Mesenchymal stem cell (in vitro differentiated cells and primary cell): ENCODE measurements around the gene NUMB.
A peak's percentile ranks its signal among the peaks of the same experiment; 100 is the strongest.

ENCODE experiments used
- DNase-seq: peaks from one replicate; pipeline ENCODE4 v3.0.0-alpha.2; 2013
- H2AFZ ChIP-seq: one replicate; pipeline ENCODE4 v1.6.1; 2013; ENCODE audit warnings: low read depth, mild to moderate bottlenecking, control low read depth, inconsistent platforms, low read length, moderate library complexity
- H2AK5ac ChIP-seq: 2 replicates; pipeline ENCODE4 v1.6.1; 2013; ENCODE audit warnings: low read length, moderate library complexity, mild to moderate bottlenecking, inconsistent platforms; ENCODE audit not compliant: severe bottlenecking
- H2BK120ac ChIP-seq: one replicate; pipeline ENCODE4 v1.6.1; 2013; ENCODE audit warnings: low read depth, mild to moderate bottlenecking, inconsistent platforms, low read length, moderate library complexity
- H2BK12ac ChIP-seq, 2 experiments: one replicate each; pipeline ENCODE4 v1.6.1; 2013; ENCODE audit warnings: inconsistent platforms in 2 of 2, low read length in 2 of 2, mild to moderate bottlenecking in 2 of 2, moderate library complexity in 2 of 2, control low read depth in 1 of 2
- H2BK15ac ChIP-seq: one replicate; pipeline ENCODE4 v1.6.1; 2013; ENCODE audit warnings: mild to moderate bottlenecking, low read depth, inconsistent platforms; ENCODE audit not compliant: poor library complexity, severe bottlenecking
- H2BK5ac ChIP-seq: 2 replicates; pipeline ENCODE4 v1.6.1; 2013; ENCODE audit warnings: low read depth, mild to moderate bottlenecking, low read length, control low read depth, inconsistent platforms; ENCODE audit not compliant: poor library complexity, severe bottlenecking
- H3K14ac ChIP-seq, 2 experiments: one replicate each; pipeline ENCODE4 v1.6.1; 2013; ENCODE audit warnings: inconsistent platforms in 2 of 2, low read length in 2 of 2, control low read depth in 1 of 2, mild to moderate bottlenecking in 1 of 2, moderate library complexity in 1 of 2
- H3K18ac ChIP-seq, 2 experiments: one replicate each; pipeline ENCODE4 v1.6.1; 2013; ENCODE audit warnings: inconsistent platforms in 2 of 2, low read length in 2 of 2, control low read depth in 1 of 2, low read depth in 1 of 2, mild to moderate bottlenecking in 1 of 2
- H3K23ac ChIP-seq, 2 experiments: one replicate each; pipeline ENCODE4 v1.6.1; 2013; ENCODE audit warnings: inconsistent platforms in 2 of 2, low read length in 2 of 2, mild to moderate bottlenecking in 2 of 2, moderate library complexity in 2 of 2, control low read depth in 1 of 2
- H3K27ac ChIP-seq: 2 replicates; pipeline ENCODE4 v1.5.1; 2013; ENCODE audit warnings: mild to moderate bottlenecking, moderate library complexity, low read length, control low read depth, inconsistent platforms; ENCODE audit not compliant: poor library complexity, severe bottlenecking
- H3K27me3 ChIP-seq, 2 experiments: 2 replicates each; pipeline versions ENCODE4 v1.6.1 to v1.7.0; 2013; ENCODE audit warnings: low read length in 2 of 2, mild to moderate bottlenecking in 2 of 2, moderate library complexity in 2 of 2, control low read depth in 1 of 2, inconsistent platforms in 1 of 2; ENCODE audit not compliant: control insufficient read depth in 1 of 2, insufficient read depth in 1 of 2
- H3K36me3 ChIP-seq, 2 experiments: 2 replicates each; pipeline versions ENCODE4 v1.6.1 to v1.7.0; 2013; ENCODE audit warnings: low read length in 2 of 2, control low read depth in 1 of 2, inconsistent platforms in 1 of 2, low read depth in 1 of 2, mild to moderate bottlenecking in 1 of 2; ENCODE audit not compliant: insufficient read depth in 2 of 2, control insufficient read depth in 1 of 2
- H3K4ac ChIP-seq, 2 experiments: one replicate each; pipeline ENCODE4 v1.6.1; 2013; ENCODE audit warnings: inconsistent platforms in 2 of 2, low read length in 2 of 2, mild to moderate bottlenecking in 2 of 2, moderate library complexity in 2 of 2, control low read depth in 1 of 2, low read depth in 1 of 2
- H3K4me1 ChIP-seq: 2 replicates; pipeline ENCODE4 v1.6.1; 2013; ENCODE audit warnings: low read depth, low read length, control low read depth; ENCODE audit not compliant: control insufficient read depth, insufficient read depth
- H3K4me2 ChIP-seq: 2 replicates; pipeline ENCODE4 v1.6.1; 2013; ENCODE audit warnings: low read length, mild to moderate bottlenecking, inconsistent platforms; ENCODE audit not compliant: poor library complexity, severe bottlenecking
- H3K4me3 ChIP-seq, 2 experiments: 2 replicates each; pipeline versions ENCODE4 v1.5.1 to v1.7.0; 2013; ENCODE audit warnings: low read length in 2 of 2, mild to moderate bottlenecking in 2 of 2, control low read depth in 1 of 2, low read depth in 1 of 2; ENCODE audit not compliant: insufficient read depth in 1 of 2
- H3K79me1 ChIP-seq: replicated peaks from 2 replicates; pipeline ENCODE4 v1.6.1; 2013; ENCODE audit warnings: mild to moderate bottlenecking, control low read depth, low read length, inconsistent platforms; ENCODE audit not compliant: poor library complexity, severe bottlenecking
- H3K9ac ChIP-seq: 2 replicates; pipeline ENCODE4 v1.7.0; 2013; ENCODE audit warnings: mild to moderate bottlenecking, low read length, moderate library complexity
- H3K9me3 ChIP-seq: 2 replicates; pipeline ENCODE4 v1.7.0; 2013; ENCODE audit warnings: mild to moderate bottlenecking, low read length; ENCODE audit not compliant: control insufficient read depth
- H4K8ac ChIP-seq: one replicate; pipeline ENCODE4 v1.6.1; 2013; ENCODE audit warnings: inconsistent platforms, mild to moderate bottlenecking, low read length, moderate library complexity
- H4K91ac ChIP-seq: one replicate; pipeline ENCODE4 v1.6.1; 2013; ENCODE audit warnings: mild to moderate bottlenecking, low read length, inconsistent platforms
- WGBS: methylation state at CpG from one replicate; pipeline ENCODE4 v1.1.7; 2013; ENCODE audit warnings: mixed read lengths; 5-methylcytosine and 5-hydroxymethylcytosine counted together

The NUMB gene

GRCh38 chr14:73232984-73233383, 225.4 kb downstream of the NUMB start:
- no peak overlapping the region for H3K27ac ChIP-seq
- H3K4me2 ChIP-seq, result no peak overlapping the region
- H3K9me3 ChIP-seq, result no peaks in the 10 kb centered on the region
- no peak overlapping the region for H2AFZ ChIP-seq
- no peak overlapping the region for H3K4ac ChIP-seq
- no peak overlapping the region for H2BK15ac ChIP-seq
- no peak overlapping the region for H2BK120ac ChIP-seq
- H4K91ac ChIP-seq, result no peak overlapping the region
- 85% methylated on average over 8 of the region's 8 CpGs for WGBS
- no peak for DNase-seq
- H3K23ac ChIP-seq, result no peak overlapping the region
- no peak overlapping the region for H2BK5ac ChIP-seq
- peak overlapping the region in 1 of 2 experiments; percentile 35 for H2BK12ac ChIP-seq
- H3K4me1 ChIP-seq, result peaks cover 56% of the 10 kb centered on the region
- no peak overlapping the region for H3K4me3 ChIP-seq
- no peaks in the 10 kb centered on the region for H3K79me1 ChIP-seq
- H3K9ac ChIP-seq, result no peak overlapping the region
- no peak overlapping the region for H3K14ac ChIP-seq
- H2AK5ac ChIP-seq, result no peak overlapping the region
- H3K36me3 ChIP-seq, result no peaks in the 10 kb centered on the region
- H3K18ac ChIP-seq, result no peak overlapping the region
- no peak overlapping the region for H4K8ac ChIP-seq
- H3K27me3 ChIP-seq, result peaks cover 30 to 63% of the 10 kb centered on the region in 2 experiments

- WGBS, result 73% methylated on average over 15 of the region's 19 CpGs
- peak overlapping the region in 1 of 2 experiments; percentile 29 for H3K23ac ChIP-seq
- peak; percentile 44 for DNase-seq
- H2AFZ ChIP-seq, result no peak overlapping the region
- H2BK5ac ChIP-seq, result no peak overlapping the region
- H3K18ac ChIP-seq, result peak overlapping the region in 1 of 2 experiments; percentile 49
- H3K4ac ChIP-seq, result peak overlapping the region in 1 of 2 experiments; percentile 10
- no peaks in the 10 kb centered on the region for H3K36me3 ChIP-seq
- H3K4me2 ChIP-seq, result no peak overlapping the region
- no peak overlapping the region for H3K9ac ChIP-seq
- no peak overlapping the region for H4K8ac ChIP-seq
- no peak overlapping the region for H2BK120ac ChIP-seq
- H3K27me3 ChIP-seq, result peaks cover 30 to 57% of the 10 kb centered on the region in 2 experiments
- H3K4me3 ChIP-seq, result no peak overlapping the region
- H3K9me3 ChIP-seq, result no peaks in the 10 kb centered on the region
- no peaks in the 10 kb centered on the region for H3K79me1 ChIP-seq
- peak overlapping the region; percentile 30 for H2AK5ac ChIP-seq
- peak overlapping the region in 1 of 2 experiments; percentile 53 for H3K14ac ChIP-seq
- no peak overlapping the region for H2BK15ac ChIP-seq
- no peak overlapping the region for H4K91ac ChIP-seq
- peak overlapping the region in 1 of 2 experiments; percentile 57 for H2BK12ac ChIP-seq
- peaks cover 55% of the 10 kb centered on the region for H3K4me1 ChIP-seq
- no peak overlapping the region for H3K27ac ChIP-seq
These were observed 226.1 kb downstream of the NUMB start for GRCh38 chr14:73231981-73232851.

- DNase-seq, result no peak
- H3K79me1 ChIP-seq, result no peaks in the 10 kb centered on the region
- H3K9ac ChIP-seq, result no peak overlapping the region
- peaks cover 43% of the 10 kb centered on the region for H3K4me1 ChIP-seq
- no peak overlapping the region for H2BK5ac ChIP-seq
- no peak overlapping the region for H2AK5ac ChIP-seq
- H3K9me3 ChIP-seq, result no peaks in the 10 kb centered on the region
- WGBS, result 97% methylated on average over 4 of the region's 6 CpGs
- H3K4me3 ChIP-seq, result no peak overlapping the region
- no peak overlapping the region for H3K27ac ChIP-seq
- no peak overlapping the region for H2AFZ ChIP-seq
- peaks cover 0 to 3% of the 10 kb centered on the region in 2 experiments for H3K36me3 ChIP-seq
- no peak overlapping the region for H3K23ac ChIP-seq
- no peak overlapping the region for H3K18ac ChIP-seq
- H2BK15ac ChIP-seq, result no peak overlapping the region
- H4K91ac ChIP-seq, result peak overlapping the region; percentile 43
- no peak overlapping the region for H3K14ac ChIP-seq
- no peak overlapping the region for H2BK120ac ChIP-seq
- no peak overlapping the region for H3K4me2 ChIP-seq
- H4K8ac ChIP-seq, result peak overlapping the region; percentile 12
- no peak overlapping the region for H2BK12ac ChIP-seq
- no peak overlapping the region for H3K4ac ChIP-seq
- H3K27me3 ChIP-seq, result peaks cover 26 to 35% of the 10 kb centered on the region in 2 experiments
These were observed 228.3 kb downstream of the NUMB start for GRCh38 chr14:73230051-73230450.
